K562 (cell line): ENCODE data around the gene UFC1. TPM values are rescaled to one million over a fixed set of nuclear protein-coding genes. Genes with fewer than 3 reads are reported as not detected.
A peak's percentile ranks its signal among the peaks of the same experiment; 100 is the strongest.

Experiments used
- ARID2 ChIP-seq: fragments of 450-650 bp; IDR thresholded peaks from 2 replicates; pipeline ENCODE4 v1.6.1; 2017; ENCODE audit warnings: antibody characterized with exemption, mild to moderate bottlenecking
- CTBP1 ChIP-seq: fragments of 450-650 bp; IDR thresholded peaks from 2 replicates; pipeline ENCODE4 v1.6.1; 2016; ENCODE audit warnings: borderline replicate concordance
- MAZ ChIP-seq, 2 experiments: fragments of 450-650 bp in 1 of 2; sonication (generic) in 1 of 2; formaldehyde crosslinking; IDR thresholded peaks in 1 of 2; conservative IDR thresholded peaks in 1 of 2; 2 replicates each; pipeline versions ENCODE4 v1.4.0 to v1.5.0; 2020; ENCODE audit warnings: mild to moderate bottlenecking in 1 of 2, missing genetic modification reagents in 1 of 2
- SMARCA4 ChIP-seq: fragments of 450-650 bp; IDR thresholded peaks from 2 replicates; pipeline ENCODE4 v1.6.1; 2016
- SMC3 ChIP-seq: conservative IDR thresholded peaks from 2 replicates; pipeline ENCODE4 v1.6.1; 2011; ENCODE audit warnings: low read depth, low read length, improper control_type of control experiment; ENCODE audit not compliant: insufficient read depth
- XRCC5 ChIP-seq: fragments of 200-400 bp; formaldehyde crosslinking; IDR thresholded peaks from 2 replicates; pipeline ENCODE4 v1.6.1; 2017; ENCODE audit warnings: low read depth, mild to moderate bottlenecking, low read length
- ZNF263 ChIP-seq: sonication (generic); formaldehyde crosslinking; IDR thresholded peaks from 2 replicates; pipeline ENCODE4 v1.8.0; 2022; ENCODE audit warnings: mild to moderate bottlenecking, missing genetic modification reagents, borderline replicate concordance
- polyA plus RNA-seq, 8 experiments: library from polyadenylated mRNA; depleted of rRNA in 4 of 8; stranded (reverse) in 5 of 8; unstranded in 3 of 8; fragments of >200 nt; fragmentation: Nextera tagmentation in 2 of 8; fragmentation: Illumina TruSeq in 1 of 8; extraction: Ambion mirVana in 2 of 8; extraction: Trizol in 1 of 8; gene quantifications; 2 replicates each; pipeline versions ENCODE4 v1.2.1 to v1.2.3, GENCODE V29; 2011 to 2014; ENCODE audit warnings: inconsistent platforms in 1 of 8, missing spikeins in 1 of 8
- total RNA-seq, 7 experiments: library from RNA; depleted of rRNA in 6 of 7; stranded (reverse); fragments of >200 nt in 6 of 7; fragmentation: Illumina TruSeq in 2 of 7; extraction: Trizol in 2 of 7; gene quantifications; 2 replicates each; pipeline versions ENCODE4 v1.2.1 to v1.2.3, GENCODE V29; 2011 to 2021; ENCODE audit warnings: low replicate concordance in 1 of 7
- TF ChIP-seq, protein P1 (sequence below), 2 experiments: IDR thresholded peaks; 2 replicates each; pipeline ENCODE4 v1.6.1; 2012; ENCODE audit warnings: improper control_type of control experiment in 2 of 2, low read depth in 2 of 2, low read length in 2 of 2, borderline replicate concordance in 1 of 2
- TF ChIP-seq, protein P2 (sequence below): fragments of 200-800 bp; sonication (Bioruptor generic); IDR thresholded peaks from 2 replicates; pipeline ENCODE4 v1.6.1; 2017; ENCODE audit warnings: missing genetic modification characterization, missing compliant biosample characterization
- TF ChIP-seq, protein P3 (sequence below): fragments of 450-650 bp; IDR thresholded peaks from 2 replicates; pipeline ENCODE4 v1.6.1; 2016
- TF ChIP-seq, protein P4 (sequence below): fragments of 450-650 bp; formaldehyde crosslinking; IDR thresholded peaks from 2 replicates; pipeline ENCODE4 v1.4.0; 2020; ENCODE audit warnings: mild to moderate bottlenecking, moderate library complexity

UFC1 gene
- total and polyA plus RNA-seq, 9 of the 15 experiments (the other 6 are each of a cell fraction or from before 2014, with no cell fraction given) = 92.8 to 220 (median 161) TPM

DNA sequence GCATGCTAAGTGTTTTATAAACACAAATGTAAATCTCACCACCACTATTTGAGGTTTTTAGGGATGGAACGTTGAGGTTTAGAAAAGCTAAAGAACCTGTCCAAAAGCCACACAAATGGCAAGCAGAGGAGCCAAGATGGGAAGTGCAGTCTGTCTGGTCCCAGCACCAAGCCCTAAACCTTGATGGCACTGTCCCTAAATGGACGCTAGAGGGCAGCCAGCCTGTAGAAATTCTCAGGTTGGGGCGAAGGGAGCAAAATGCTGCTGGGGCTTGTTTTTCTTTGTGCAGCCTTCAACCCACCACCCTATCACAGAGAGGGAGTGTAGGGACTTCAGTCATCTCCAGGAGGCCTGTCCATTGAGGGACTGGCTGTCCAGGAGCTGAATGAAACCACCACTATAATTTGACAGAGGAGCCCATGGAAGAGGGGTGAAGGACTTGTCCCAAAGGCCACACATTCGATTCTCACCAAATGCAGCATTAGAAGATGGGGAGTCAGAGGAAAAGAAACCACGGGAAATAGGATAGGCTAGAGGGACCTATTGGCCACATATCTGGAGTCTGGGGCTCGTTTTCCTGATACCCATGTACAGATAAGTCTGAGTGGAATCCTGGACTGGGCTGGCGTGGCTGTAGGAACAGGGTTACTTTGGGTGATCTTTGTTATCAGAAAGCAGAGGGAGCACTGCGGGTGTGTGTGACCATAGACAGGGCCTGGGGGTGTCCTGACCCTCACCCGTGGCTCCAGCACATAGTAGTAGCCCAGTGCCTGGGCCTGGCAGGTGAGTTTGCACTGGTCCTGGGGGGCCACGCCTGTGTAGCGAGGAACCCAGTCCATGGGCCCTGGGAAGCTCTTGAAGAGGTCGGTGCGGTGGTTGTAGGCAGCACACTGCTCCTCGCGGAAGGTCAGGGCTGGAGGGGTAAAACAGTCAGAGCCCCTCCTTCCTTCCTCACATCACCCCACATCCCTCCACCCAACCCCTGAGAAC lies 39.0 kb downstream of the UFC1 start (continued):
- TF ChIP-seq, protein P1, sequence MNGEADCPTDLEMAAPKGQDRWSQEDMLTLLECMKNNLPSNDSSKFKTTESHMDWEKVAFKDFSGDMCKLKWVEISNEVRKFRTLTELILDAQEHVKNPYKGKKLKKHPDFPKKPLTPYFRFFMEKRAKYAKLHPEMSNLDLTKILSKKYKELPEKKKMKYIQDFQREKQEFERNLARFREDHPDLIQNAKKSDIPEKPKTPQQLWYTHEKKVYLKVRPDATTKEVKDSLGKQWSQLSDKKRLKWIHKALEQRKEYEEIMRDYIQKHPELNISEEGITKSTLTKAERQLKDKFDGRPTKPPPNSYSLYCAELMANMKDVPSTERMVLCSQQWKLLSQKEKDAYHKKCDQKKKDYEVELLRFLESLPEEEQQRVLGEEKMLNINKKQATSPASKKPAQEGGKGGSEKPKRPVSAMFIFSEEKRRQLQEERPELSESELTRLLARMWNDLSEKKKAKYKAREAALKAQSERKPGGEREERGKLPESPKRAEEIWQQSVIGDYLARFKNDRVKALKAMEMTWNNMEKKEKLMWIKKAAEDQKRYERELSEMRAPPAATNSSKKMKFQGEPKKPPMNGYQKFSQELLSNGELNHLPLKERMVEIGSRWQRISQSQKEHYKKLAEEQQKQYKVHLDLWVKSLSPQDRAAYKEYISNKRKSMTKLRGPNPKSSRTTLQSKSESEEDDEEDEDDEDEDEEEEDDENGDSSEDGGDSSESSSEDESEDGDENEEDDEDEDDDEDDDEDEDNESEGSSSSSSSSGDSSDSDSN (IDR thresholded peaks at IDR 0.05; ENCODE audit: borderline replicate concordance in 1 of 2, low read depth in 2 of 2, low read length in 2 of 2) = 0 out of 4 replicates have a peak, but pooled peaks of 1 of the 2 experiments have one; percentile 33
- TF ChIP-seq ZNF263 (peak; percentile 51; the same call in 1 of the 2 replicates), MAZ (CRISPR knock-in tag; conservative IDR thresholded peaks at IDR 0.05 in 1 of 2, IDR thresholded peaks at IDR 0.05 in 1 of 2) (peak in 1 of 2 experiments; percentile 78; a peak in 2 of 4 replicates), SMC3 (peak; percentile 88), ARID2 (no peak), SMARCA4 (no peak), CTBP1 (peak; percentile 16; the same call in 1 of the 2 replicates), XRCC5 (peak; percentile 91)
- TF ChIP-seq, protein P2, sequence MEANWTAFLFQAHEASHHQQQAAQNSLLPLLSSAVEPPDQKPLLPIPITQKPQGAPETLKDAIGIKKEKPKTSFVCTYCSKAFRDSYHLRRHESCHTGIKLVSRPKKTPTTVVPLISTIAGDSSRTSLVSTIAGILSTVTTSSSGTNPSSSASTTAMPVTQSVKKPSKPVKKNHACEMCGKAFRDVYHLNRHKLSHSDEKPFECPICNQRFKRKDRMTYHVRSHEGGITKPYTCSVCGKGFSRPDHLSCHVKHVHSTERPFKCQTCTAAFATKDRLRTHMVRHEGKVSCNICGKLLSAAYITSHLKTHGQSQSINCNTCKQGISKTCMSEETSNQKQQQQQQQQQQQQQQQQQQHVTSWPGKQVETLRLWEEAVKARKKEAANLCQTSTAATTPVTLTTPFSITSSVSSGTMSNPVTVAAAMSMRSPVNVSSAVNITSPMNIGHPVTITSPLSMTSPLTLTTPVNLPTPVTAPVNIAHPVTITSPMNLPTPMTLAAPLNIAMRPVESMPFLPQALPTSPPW (CRISPR knock-in tag) = peak; percentile 20; the same call in 1 of the 2 replicates
- TF ChIP-seq, protein P3, sequence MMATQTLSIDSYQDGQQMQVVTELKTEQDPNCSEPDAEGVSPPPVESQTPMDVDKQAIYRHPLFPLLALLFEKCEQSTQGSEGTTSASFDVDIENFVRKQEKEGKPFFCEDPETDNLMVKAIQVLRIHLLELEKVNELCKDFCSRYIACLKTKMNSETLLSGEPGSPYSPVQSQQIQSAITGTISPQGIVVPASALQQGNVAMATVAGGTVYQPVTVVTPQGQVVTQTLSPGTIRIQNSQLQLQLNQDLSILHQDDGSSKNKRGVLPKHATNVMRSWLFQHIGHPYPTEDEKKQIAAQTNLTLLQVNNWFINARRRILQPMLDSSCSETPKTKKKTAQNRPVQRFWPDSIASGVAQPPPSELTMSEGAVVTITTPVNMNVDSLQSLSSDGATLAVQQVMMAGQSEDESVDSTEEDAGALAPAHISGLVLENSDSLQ = peak; percentile 21; the same call in 1 of the 2 replicates
- TF ChIP-seq, protein P4, sequence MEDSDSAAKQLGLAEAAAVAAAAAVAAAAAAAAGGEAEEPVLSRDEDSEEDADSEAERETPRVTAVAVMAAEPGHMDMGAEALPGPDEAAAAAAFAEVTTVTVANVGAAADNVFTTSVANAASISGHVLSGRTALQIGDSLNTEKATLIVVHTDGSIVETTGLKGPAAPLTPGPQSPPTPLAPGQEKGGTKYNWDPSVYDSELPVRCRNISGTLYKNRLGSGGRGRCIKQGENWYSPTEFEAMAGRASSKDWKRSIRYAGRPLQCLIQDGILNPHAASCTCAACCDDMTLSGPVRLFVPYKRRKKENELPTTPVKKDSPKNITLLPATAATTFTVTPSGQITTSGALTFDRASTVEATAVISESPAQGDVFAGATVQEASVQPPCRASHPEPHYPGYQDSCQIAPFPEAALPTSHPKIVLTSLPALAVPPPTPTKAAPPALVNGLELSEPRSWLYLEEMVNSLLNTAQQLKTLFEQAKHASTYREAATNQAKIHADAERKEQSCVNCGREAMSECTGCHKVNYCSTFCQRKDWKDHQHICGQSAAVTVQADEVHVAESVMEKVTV (CRISPR knock-in tag) = peak; percentile 40; the same call in 1 of the 2 replicates
